Measurements from ENCODE around the gene SLC45A1. TPM values are rescaled to one million over a fixed set of nuclear protein-coding genes. Genes with fewer than 3 reads are reported as not detected.

Gene SLC45A1
- total RNA-seq, 2 experiments from 2014 or later, result 0.88 to 0.98 TPM

- Histone ChIP-seq H3K4me1 (ENCODE audit: insufficient read depth, low read length) (no peaks in the 10 kb centered on the region), H3K27ac (ENCODE audit: low read depth in 1 of 2, low read length in 2 of 2) (no peak overlapping the region), H3K9me3 (ENCODE audit: control insufficient read depth in 1 of 2, insufficient read depth in 1 of 2, low read length in 2 of 2) (no peaks in the 10 kb centered on the region), H3K27me3 (ENCODE audit: control insufficient read depth in 1 of 2, insufficient read depth in 2 of 2, low read length in 2 of 2) (no peaks in the 10 kb centered on the region), H3K36me3 (ENCODE audit: insufficient read depth, low read length) (peaks cover 96% of the 10 kb centered on the region), H3K4me3 (ENCODE audit: low read length) (no peak overlapping the region)
- Mint-ChIP-seq H3K27ac (no peak overlapping the region), H3K4me3 (no peak overlapping the region), H3K27me3 (no peaks in the 10 kb centered on the region), H3K9me3 (no peaks in the 10 kb centered on the region), H3K36me3 (ENCODE audit: low read depth) (peaks cover 87% of the 10 kb centered on the region), H3K4me1 (ENCODE audit: low read depth) (no peaks in the 10 kb centered on the region)
- DNase-seq (no peak), ATAC-seq (ENCODE audit: poor library complexity) (no peak)
- POLR2A ChIA-PET, result no interaction called here
- TF ChIP-seq CTCF (IDR thresholded peaks at IDR 0.05), result no peak
- CTCF ChIA-PET, result no interaction called here
- intact Hi-C loops (cut with DNase I, micrococcal nuclease), result no loop called here
Observed at GRCh38 chr1:8359617-8360481, 41.9 kb downstream of the SLC45A1 start.

GRCh38 chr1:8360493-8361197 lies 42.7 kb downstream of the SLC45A1 start:
- ChIA-PET POLR2A (no interaction called here), CTCF (no interaction called here)
- no peaks in the 10 kb centered on the region for H3K9me3 Mint-ChIP-seq
- Histone ChIP-seq H3K27me3 (ENCODE audit: control insufficient read depth in 1 of 2, insufficient read depth in 2 of 2, low read length in 2 of 2) (no peaks in the 10 kb centered on the region), H3K9me3 (ENCODE audit: control insufficient read depth in 1 of 2, insufficient read depth in 1 of 2, low read length in 2 of 2) (no peaks in the 10 kb centered on the region), H3K4me3 (ENCODE audit: low read length) (no peak overlapping the region), H3K27ac (ENCODE audit: low read depth in 1 of 2, low read length in 2 of 2) (no peak overlapping the region), H3K36me3 (ENCODE audit: insufficient read depth, low read length) (peaks cover 96% of the 10 kb centered on the region), H3K4me1 (ENCODE audit: insufficient read depth, low read length) (no peaks in the 10 kb centered on the region)
- intact Hi-C loops (cut with DNase I, micrococcal nuclease), result no loop called here
- H3K4me1 Mint-ChIP-seq (ENCODE audit: low read depth), result no peaks in the 10 kb centered on the region
- H3K27me3 Mint-ChIP-seq, result no peaks in the 10 kb centered on the region
- peaks cover 87% of the 10 kb centered on the region for H3K36me3 Mint-ChIP-seq (ENCODE audit: low read depth)
- TF ChIP-seq CTCF (IDR thresholded peaks at IDR 0.05), result no peak
- DNase-seq (no peak), ATAC-seq (ENCODE audit: poor library complexity) (no peak)
- no peak overlapping the region for H3K4me3 Mint-ChIP-seq
- H3K27ac Mint-ChIP-seq, result no peak overlapping the region

GRCh38 chr1:8361198-8361849 lies 43.4 kb downstream of the SLC45A1 start:
- no peak overlapping the region for H3K4me3 ChIP-seq (ENCODE audit: low read length)
- CTCF ChIA-PET, result no interaction called here
- no peaks in the 10 kb centered on the region for H3K4me1 ChIP-seq (ENCODE audit: insufficient read depth, low read length)
- Mint-ChIP-seq H3K27me3 (no peaks in the 10 kb centered on the region), H3K4me1 (ENCODE audit: low read depth) (no peaks in the 10 kb centered on the region), H3K27ac (no peak overlapping the region), H3K4me3 (no peak overlapping the region), H3K36me3 (ENCODE audit: low read depth) (peaks cover 87% of the 10 kb centered on the region), H3K9me3 (no peaks in the 10 kb centered on the region)
- DNase-seq (peak in 1 of 14 experiments; percentile 9), ATAC-seq (ENCODE audit: poor library complexity) (no peak)
- H3K36me3 ChIP-seq (ENCODE audit: insufficient read depth, low read length), result peaks cover 96% of the 10 kb centered on the region
- intact Hi-C loops (cut with DNase I, micrococcal nuclease), result no loop called here
- no peak overlapping the region for H3K27ac ChIP-seq (ENCODE audit: low read depth in 1 of 2, low read length in 2 of 2)
- no peaks in the 10 kb centered on the region for H3K27me3 ChIP-seq (ENCODE audit: control insufficient read depth in 1 of 2, insufficient read depth in 2 of 2, low read length in 2 of 2)
- POLR2A ChIA-PET, result no interaction called here
- TF ChIP-seq CTCF (IDR thresholded peaks at IDR 0.05), result no peak
- H3K9me3 ChIP-seq (ENCODE audit: control insufficient read depth in 1 of 2, insufficient read depth in 1 of 2, low read length in 2 of 2), result no peaks in the 10 kb centered on the region
